Measurements from ENCODE around the gene PIK3C2B.
A peak's percentile ranks its signal among the peaks of the same experiment; 100 is the strongest.
"Not testable (repeated sequence)": the region's sequence is repeated elsewhere in the genome, so short reads cannot be mapped to it uniquely, and the experiment has no call there.

The PIK3C2B gene

GRCh38 chr1:204495777-204496176 is 1.2 kb upstream of the PIK3C2B start:
- peaks cover 31 to 32% of the 10 kb centered on the region in 2 donors for H3K4me1 ChIP-seq (ENCODE audit: control insufficient read depth in 2 of 2, insufficient read depth in 2 of 2, low read length in 2 of 2)
- H3K9ac ChIP-seq (ENCODE audit: low read depth in 1 of 2, low read length in 2 of 2) = peak overlapping the region; percentile 26 to 92
- H3K27me3 ChIP-seq (ENCODE audit: control insufficient read depth in 2 of 2, insufficient read depth in 2 of 2, low read length in 2 of 2) = no peaks in the 10 kb centered on the region
- H3K9me3 ChIP-seq (ENCODE audit: control insufficient read depth in 2 of 2, low read length in 2 of 2) = no peaks in the 10 kb centered on the region
- no peaks in the 10 kb centered on the region for H3K36me3 ChIP-seq (ENCODE audit: control insufficient read depth in 2 of 2, insufficient read depth in 2 of 2, low read length in 2 of 2)
- peak overlapping the region; percentile 51 to 99 for H3K27ac ChIP-seq (ENCODE audit: low read depth in 2 of 2, low read length in 2 of 2)
- peak overlapping the region; percentile 4 to 91 for H3K4me3 ChIP-seq (ENCODE audit: low read length in 2 of 2)

GRCh38 chr1:204495078-204495753 is 611 bp upstream of the PIK3C2B start:
- H3K27ac ChIP-seq (ENCODE audit: low read depth in 2 of 2, low read length in 2 of 2) = peak overlapping the region; percentile 98 to 99
- H3K9me3 ChIP-seq (ENCODE audit: control insufficient read depth in 2 of 2, low read length in 2 of 2) = no peaks in the 10 kb centered on the region
- H3K36me3 ChIP-seq (ENCODE audit: control insufficient read depth in 2 of 2, insufficient read depth in 2 of 2, low read length in 2 of 2) = peaks cover 2% of the 10 kb centered on the region in 2 donors
- H3K4me3 ChIP-seq (ENCODE audit: low read length in 2 of 2) = peak overlapping the region; percentile 91 to 92
- peaks cover 31 to 32% of the 10 kb centered on the region in 2 donors for H3K4me1 ChIP-seq (ENCODE audit: control insufficient read depth in 2 of 2, insufficient read depth in 2 of 2, low read length in 2 of 2)
- H3K9ac ChIP-seq (ENCODE audit: low read depth in 1 of 2, low read length in 2 of 2) = peak overlapping the region; percentile 83 to 92
- H3K27me3 ChIP-seq (ENCODE audit: control insufficient read depth in 2 of 2, insufficient read depth in 2 of 2, low read length in 2 of 2) = no peaks in the 10 kb centered on the region

- peak overlapping the region; percentile 91 to 92 for H3K4me3 ChIP-seq (ENCODE audit: low read length in 2 of 2)
- peak overlapping the region; percentile 98 to 99 for H3K27ac ChIP-seq (ENCODE audit: low read depth in 2 of 2, low read length in 2 of 2)
- H3K27me3 ChIP-seq (ENCODE audit: control insufficient read depth in 2 of 2, insufficient read depth in 2 of 2, low read length in 2 of 2) = no peaks in the 10 kb centered on the region
- peaks cover 31 to 32% of the 10 kb centered on the region in 2 donors for H3K4me1 ChIP-seq (ENCODE audit: control insufficient read depth in 2 of 2, insufficient read depth in 2 of 2, low read length in 2 of 2)
- peak overlapping the region; percentile 83 to 92 for H3K9ac ChIP-seq (ENCODE audit: low read depth in 1 of 2, low read length in 2 of 2)
- no peaks in the 10 kb centered on the region for H3K9me3 ChIP-seq (ENCODE audit: control insufficient read depth in 2 of 2, low read length in 2 of 2)
- peaks cover 7% of the 10 kb centered on the region in 2 donors for H3K36me3 ChIP-seq (ENCODE audit: control insufficient read depth in 2 of 2, insufficient read depth in 2 of 2, low read length in 2 of 2)
Observed at GRCh38 chr1:204493984-204494280, 673 bp downstream of the PIK3C2B start.

- Histone ChIP-seq H3K9me3 (ENCODE audit: control insufficient read depth in 2 of 2, low read length in 2 of 2) (no peaks in the 10 kb centered on the region), H3K9ac (ENCODE audit: low read depth in 1 of 2, low read length in 2 of 2) (peak overlapping the region; percentile 83 to 92), H3K4me3 (ENCODE audit: low read length in 2 of 2) (peak overlapping the region; percentile 91 to 92), H3K4me1 (ENCODE audit: control insufficient read depth in 2 of 2, insufficient read depth in 2 of 2, low read length in 2 of 2) (peaks cover 31 to 32% of the 10 kb centered on the region in 2 donors), H3K27me3 (ENCODE audit: control insufficient read depth in 2 of 2, insufficient read depth in 2 of 2, low read length in 2 of 2) (no peaks in the 10 kb centered on the region), H3K27ac (ENCODE audit: low read depth in 2 of 2, low read length in 2 of 2) (peak overlapping the region; percentile 98 to 99), H3K36me3 (ENCODE audit: control insufficient read depth in 2 of 2, insufficient read depth in 2 of 2, low read length in 2 of 2) (peaks cover 7% of the 10 kb centered on the region in 2 donors)
Observed at GRCh38 chr1:204493145-204493983, 1.2 kb downstream of the PIK3C2B start.

- Histone ChIP-seq H3K4me1 (ENCODE audit: control insufficient read depth in 2 of 2, insufficient read depth in 2 of 2, low read length in 2 of 2) (peaks cover 31 to 32% of the 10 kb centered on the region in 2 donors), H3K4me3 (ENCODE audit: low read length in 2 of 2) (peak overlapping the region in 1 of 2 donors; percentile 91), H3K9ac (ENCODE audit: low read depth in 1 of 2, low read length in 2 of 2) (peak overlapping the region in 1 of 2 donors; percentile 36), H3K27ac (ENCODE audit: low read depth in 2 of 2, low read length in 2 of 2) (peak overlapping the region; percentile 98 to 99), H3K9me3 (ENCODE audit: control insufficient read depth in 2 of 2, low read length in 2 of 2) (no peaks in the 10 kb centered on the region), H3K27me3 (ENCODE audit: control insufficient read depth in 2 of 2, insufficient read depth in 2 of 2, low read length in 2 of 2) (no peaks in the 10 kb centered on the region), H3K36me3 (ENCODE audit: control insufficient read depth in 2 of 2, insufficient read depth in 2 of 2, low read length in 2 of 2) (peaks cover 7% of the 10 kb centered on the region in 2 donors)
Observed at GRCh38 chr1:204491655-204492054, 3.0 kb downstream of the PIK3C2B start.

- no peak overlapping the region for H3K4me3 ChIP-seq (ENCODE audit: low read length in 2 of 2)
- no peak overlapping the region for H3K9ac ChIP-seq (ENCODE audit: low read depth in 1 of 2, low read length in 2 of 2)
- no peaks in the 10 kb centered on the region for H3K9me3 ChIP-seq (ENCODE audit: control insufficient read depth in 2 of 2, low read length in 2 of 2)
- H3K27ac ChIP-seq (ENCODE audit: low read depth in 2 of 2, low read length in 2 of 2) = no peak overlapping the region
- H3K36me3 ChIP-seq (ENCODE audit: control insufficient read depth in 2 of 2, insufficient read depth in 2 of 2, low read length in 2 of 2) = peaks cover 7 to 13% of the 10 kb centered on the region in 2 donors
- H3K4me1 ChIP-seq (ENCODE audit: control insufficient read depth in 2 of 2, insufficient read depth in 2 of 2, low read length in 2 of 2) = peaks cover 9 to 14% of the 10 kb centered on the region in 2 donors
- no peaks in the 10 kb centered on the region for H3K27me3 ChIP-seq (ENCODE audit: control insufficient read depth in 2 of 2, insufficient read depth in 2 of 2, low read length in 2 of 2)
Observed at GRCh38 chr1:204487256-204487615, 7.4 kb downstream of the PIK3C2B start.

GRCh38 chr1:204486513-204487255 is 7.9 kb downstream of the PIK3C2B start:
- peaks cover 9 to 14% of the 10 kb centered on the region in 2 donors for H3K4me1 ChIP-seq (ENCODE audit: control insufficient read depth in 2 of 2, insufficient read depth in 2 of 2, low read length in 2 of 2)

GRCh38 chr1:204483791-204484190 is 10.8 kb downstream of the PIK3C2B start:
- peaks cover 0 to 6% of the 10 kb centered on the region in 2 donors for H3K36me3 ChIP-seq (ENCODE audit: control insufficient read depth in 2 of 2, insufficient read depth in 2 of 2, low read length in 2 of 2)
- H3K4me1 ChIP-seq (ENCODE audit: control insufficient read depth in 2 of 2, insufficient read depth in 2 of 2, low read length in 2 of 2) = peaks cover 31 to 32% of the 10 kb centered on the region in 2 donors

More at GRCh38 chr1:204486513-204487255, 7.9 kb downstream of the PIK3C2B start:
- not testable (repeated sequence) for H3K9ac ChIP-seq (ENCODE audit: low read depth in 1 of 2, low read length in 2 of 2); H3K27ac ChIP-seq (ENCODE audit: low read depth in 2 of 2, low read length in 2 of 2); H3K9me3 ChIP-seq (ENCODE audit: control insufficient read depth in 2 of 2, low read length in 2 of 2); H3K27me3 ChIP-seq (ENCODE audit: control insufficient read depth in 2 of 2, insufficient read depth in 2 of 2, low read length in 2 of 2); H3K4me3 ChIP-seq (ENCODE audit: low read length in 2 of 2)
- peaks cover 7 to 13% of the 10 kb centered on the region in 2 donors for H3K36me3 ChIP-seq (ENCODE audit: control insufficient read depth in 2 of 2, insufficient read depth in 2 of 2, low read length in 2 of 2)

GRCh38 chr1:204480515-204480914 is 14.1 kb downstream of the PIK3C2B start:
- Histone ChIP-seq H3K9me3 (ENCODE audit: control insufficient read depth in 2 of 2, low read length in 2 of 2) (no peaks in the 10 kb centered on the region), H3K36me3 (ENCODE audit: control insufficient read depth in 2 of 2, insufficient read depth in 2 of 2, low read length in 2 of 2) (peaks cover 0 to 6% of the 10 kb centered on the region in 2 donors), H3K27me3 (ENCODE audit: control insufficient read depth in 2 of 2, insufficient read depth in 2 of 2, low read length in 2 of 2) (no peaks in the 10 kb centered on the region), H3K9ac (ENCODE audit: low read depth in 1 of 2, low read length in 2 of 2) (no peak overlapping the region), H3K27ac (ENCODE audit: low read depth in 2 of 2, low read length in 2 of 2) (peak overlapping the region; percentile 64 to 66), H3K4me1 (ENCODE audit: control insufficient read depth in 2 of 2, insufficient read depth in 2 of 2, low read length in 2 of 2) (peaks cover 52 to 53% of the 10 kb centered on the region in 2 donors), H3K4me3 (ENCODE audit: low read length in 2 of 2) (no peak overlapping the region)

More at GRCh38 chr1:204483791-204484190, 10.8 kb downstream of the PIK3C2B start:
- H3K27ac ChIP-seq (ENCODE audit: low read depth in 2 of 2, low read length in 2 of 2) = no peak overlapping the region
- H3K9ac ChIP-seq (ENCODE audit: low read depth in 1 of 2, low read length in 2 of 2) = no peak overlapping the region
- H3K4me3 ChIP-seq (ENCODE audit: low read length in 2 of 2) = no peak overlapping the region
- H3K27me3 ChIP-seq (ENCODE audit: control insufficient read depth in 2 of 2, insufficient read depth in 2 of 2, low read length in 2 of 2) = no peaks in the 10 kb centered on the region
- H3K9me3 ChIP-seq (ENCODE audit: control insufficient read depth in 2 of 2, low read length in 2 of 2) = no peaks in the 10 kb centered on the region

All from mucosa of rectum (tissue), 2 donors.